Inflammatory macrophage treated with lipopolysaccharide for 1 hour (primary cell): ENCODE measurements around the gene SUSD3.
A peak's percentile ranks its signal among the peaks of the same experiment; 100 is the strongest.

Source experiments
- DNase-seq, 2 donors: peaks; one replicate each; pipeline ENCODE4 v3.0.0-alpha.2; 2020 to 2022

SUSD3 gene

DNA sequence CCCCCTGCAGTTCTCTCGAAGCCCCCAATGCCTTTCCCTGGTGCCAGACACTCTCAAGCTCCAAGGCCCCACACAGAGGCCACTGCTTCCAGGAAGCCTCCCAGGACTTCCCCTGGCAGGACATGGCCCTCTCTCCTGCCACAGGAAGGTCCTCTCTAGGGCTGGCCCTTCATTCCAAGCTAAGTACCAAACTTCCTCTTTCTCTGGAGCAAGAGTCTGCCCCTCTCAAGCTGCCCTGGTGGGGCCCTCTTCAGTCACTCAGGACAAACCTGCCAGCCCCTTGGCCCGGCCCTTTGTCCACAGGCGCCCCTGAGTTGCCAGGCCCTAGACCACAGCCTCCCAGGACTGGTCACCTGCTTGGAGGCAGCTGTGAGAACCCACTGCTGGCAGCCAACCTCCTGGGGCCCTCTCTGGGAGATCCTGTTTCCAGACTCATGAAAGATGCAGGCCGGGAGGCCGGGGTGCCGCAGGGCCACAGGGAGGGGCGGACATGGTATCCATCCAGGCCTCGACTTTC, 69.0 kb downstream of the SUSD3 start:
- DNase-seq, result peak in 1 of 2 donors; percentile 43

GRCh38 chr9:93128011-93128714, 69.7 kb downstream of the SUSD3 start:
- no peak for DNase-seq

DNA sequence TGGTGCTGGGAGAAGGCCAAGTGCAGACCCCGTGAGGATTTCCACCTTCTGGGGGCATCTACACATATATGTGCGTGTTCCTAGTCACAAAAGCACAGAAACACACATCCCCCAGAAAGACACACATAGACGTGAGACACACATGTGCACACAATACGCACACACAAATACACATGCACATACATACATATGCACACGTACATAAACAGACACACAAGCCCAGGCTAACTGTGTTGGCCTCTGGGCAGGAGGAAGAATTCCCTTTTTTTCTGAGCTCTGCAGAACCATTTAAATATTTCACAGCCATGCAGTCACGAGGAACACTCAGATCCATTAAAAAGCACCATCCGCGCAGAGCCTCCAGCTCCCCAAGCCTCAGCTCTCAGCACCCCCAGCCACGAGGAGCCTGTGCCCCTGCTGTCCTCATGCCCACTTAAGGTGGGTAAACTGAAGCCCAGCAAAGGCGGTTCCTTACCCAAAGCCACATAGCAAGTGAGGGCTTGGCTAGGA, 70.3 kb downstream of the SUSD3 start:
- no peak for DNase-seq

DNA sequence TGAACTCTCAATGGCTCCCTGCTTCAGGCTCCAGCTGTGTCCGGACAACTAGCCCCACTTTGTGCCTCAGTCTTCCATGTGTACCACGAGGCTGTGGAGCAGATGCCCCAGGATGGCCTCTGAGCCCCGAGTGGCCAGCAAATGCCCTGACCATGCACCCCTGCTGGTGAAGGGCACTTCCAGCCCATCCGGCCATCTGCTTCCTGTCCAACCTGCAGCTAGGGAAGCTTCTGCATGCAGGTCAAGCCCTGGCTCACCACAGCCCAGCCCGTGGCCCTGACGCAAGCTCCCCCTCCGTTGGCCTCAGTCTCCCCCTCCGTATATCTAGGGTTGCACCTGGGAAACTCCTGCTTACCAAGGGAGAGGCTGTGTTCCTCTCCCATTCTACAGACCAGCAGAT, 70.8 kb downstream of the SUSD3 start:
- DNase-seq, result no peak

DNA sequence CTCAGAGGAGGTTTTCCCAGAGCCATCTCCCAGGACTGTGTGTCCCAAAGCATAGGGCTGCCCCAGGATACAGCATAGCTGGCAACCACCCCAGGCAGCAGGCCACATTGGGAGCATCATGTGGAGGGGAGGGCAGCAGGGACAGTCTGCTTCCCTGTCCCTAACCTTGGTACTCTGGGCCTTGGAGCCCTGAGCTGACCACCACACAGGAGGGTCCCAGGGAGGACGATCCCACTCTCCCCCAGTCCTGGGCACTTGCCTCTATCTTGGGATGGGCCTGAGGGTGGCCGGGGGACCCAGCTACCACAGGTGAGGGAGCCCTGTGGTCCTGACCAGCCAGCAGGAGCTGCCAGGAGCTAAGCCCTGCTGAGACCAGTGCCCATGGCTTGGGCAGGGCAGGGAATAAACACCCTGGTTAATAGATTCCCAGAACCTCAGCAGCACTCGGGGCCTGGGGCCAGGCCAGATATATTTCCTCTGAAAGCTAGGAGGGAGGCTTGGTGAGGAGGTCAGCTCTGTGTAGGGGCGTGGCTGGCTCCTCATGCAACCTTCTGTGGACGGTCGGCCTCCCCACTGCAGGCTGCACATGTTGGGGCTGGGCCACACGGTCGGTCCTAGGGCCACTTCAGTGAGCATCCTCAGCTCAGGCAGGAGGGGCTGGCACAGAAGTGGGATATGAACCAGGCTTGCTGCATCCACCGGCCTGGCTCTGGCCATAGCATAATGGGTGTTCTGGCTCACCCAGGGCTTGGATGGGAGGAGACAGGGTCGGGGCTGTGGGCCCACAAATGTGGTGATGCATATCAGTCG, 71.4 kb downstream of the SUSD3 start:
- no peak for DNase-seq

DNA sequence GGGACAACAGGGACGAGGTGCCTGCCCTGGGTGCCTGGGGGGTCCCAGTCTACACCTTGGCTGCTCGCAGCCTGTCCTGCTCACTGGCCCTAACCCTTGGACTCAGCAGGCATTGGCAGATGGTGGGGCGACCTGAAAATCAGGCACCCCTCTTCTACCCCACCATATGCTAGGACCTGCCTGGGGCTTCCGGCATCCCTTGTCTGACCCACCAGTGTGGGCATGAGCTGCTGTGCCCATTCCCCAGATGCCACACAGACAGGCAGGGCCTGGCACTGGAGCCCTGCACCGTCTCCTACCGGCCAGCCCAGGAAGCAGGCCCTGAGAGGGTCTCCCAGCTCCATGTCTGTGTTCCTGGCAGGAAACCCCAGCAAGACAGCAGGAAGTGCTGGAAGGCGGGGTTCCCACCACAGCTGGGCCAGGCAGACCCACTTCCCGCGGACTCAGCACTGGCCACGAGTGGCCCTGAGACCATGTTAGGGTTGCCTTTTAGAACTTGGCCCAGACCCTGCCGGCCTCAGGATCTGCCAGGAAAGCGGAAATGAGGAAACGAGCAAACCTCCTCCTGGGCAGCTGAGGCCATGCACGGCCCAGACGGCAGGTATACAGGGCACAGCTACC, 72.5 kb downstream of the SUSD3 start:
- no peak for DNase-seq

GRCh38 chr9:93131599-93132286, 73.2 kb downstream of the SUSD3 start:
- no peak for DNase-seq

- peak in 1 of 2 donors; percentile 28 for DNase-seq
Measured at GRCh38 chr9:93132287-93132927, 73.9 kb downstream of the SUSD3 start.

- DNase-seq, result peak; percentile 57 to 80
Measured at GRCh38 chr9:93132946-93133680, 74.6 kb downstream of the SUSD3 start.

DNA sequence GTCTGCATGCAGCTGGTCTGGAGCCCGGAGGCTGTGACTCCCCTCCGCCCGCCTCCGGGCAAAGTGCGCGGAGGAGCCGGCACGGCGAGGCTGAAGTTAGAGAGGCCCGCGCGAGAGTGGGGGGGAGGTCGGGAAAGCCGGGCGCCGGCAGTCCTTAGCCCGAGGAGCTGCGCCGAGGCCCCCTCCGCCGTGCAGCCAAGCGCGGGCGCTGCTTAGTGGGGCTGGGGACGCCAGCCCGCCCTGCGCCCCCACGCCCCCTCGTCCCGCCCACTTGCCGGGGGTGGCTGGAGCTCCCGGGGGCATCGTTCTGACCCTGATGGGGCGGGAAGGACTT, 75.1 kb downstream of the SUSD3 start:
- DNase-seq, result peak; percentile 83 to 87

- peak; percentile 97 to 98 for DNase-seq
Measured at GRCh38 chr9:93134015-93134739, 75.7 kb downstream of the SUSD3 start, which contains the start of gene NINJ1. TSS of gene NINJ1 (minus strand) at chr9:93134251. CDS start at chr9:93134217, 34 bp downstream.
